ENCODE data around the gene EBF3.

EBF3 gene

DNA sequence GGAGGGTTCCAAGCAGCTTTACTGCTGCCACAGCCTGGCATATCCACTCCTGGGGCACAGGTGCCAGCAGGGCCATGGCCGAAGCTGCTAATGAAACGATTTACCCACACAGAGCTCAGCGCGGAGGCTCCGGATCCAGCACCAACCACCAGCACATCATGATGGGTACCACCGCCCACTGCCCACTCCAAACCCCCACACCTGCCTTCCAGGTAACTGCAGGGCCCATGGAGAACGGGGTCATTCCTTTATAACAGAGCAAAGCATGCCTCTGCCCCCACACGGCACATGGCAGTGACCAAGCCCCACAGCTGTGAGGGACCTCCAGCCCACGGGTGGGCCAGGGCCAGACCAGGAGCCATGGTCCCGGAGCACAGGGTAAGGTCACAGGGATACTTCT is 53.2 kb downstream of the EBF3 start:
- TF ChIP-seq, protein P1, sequence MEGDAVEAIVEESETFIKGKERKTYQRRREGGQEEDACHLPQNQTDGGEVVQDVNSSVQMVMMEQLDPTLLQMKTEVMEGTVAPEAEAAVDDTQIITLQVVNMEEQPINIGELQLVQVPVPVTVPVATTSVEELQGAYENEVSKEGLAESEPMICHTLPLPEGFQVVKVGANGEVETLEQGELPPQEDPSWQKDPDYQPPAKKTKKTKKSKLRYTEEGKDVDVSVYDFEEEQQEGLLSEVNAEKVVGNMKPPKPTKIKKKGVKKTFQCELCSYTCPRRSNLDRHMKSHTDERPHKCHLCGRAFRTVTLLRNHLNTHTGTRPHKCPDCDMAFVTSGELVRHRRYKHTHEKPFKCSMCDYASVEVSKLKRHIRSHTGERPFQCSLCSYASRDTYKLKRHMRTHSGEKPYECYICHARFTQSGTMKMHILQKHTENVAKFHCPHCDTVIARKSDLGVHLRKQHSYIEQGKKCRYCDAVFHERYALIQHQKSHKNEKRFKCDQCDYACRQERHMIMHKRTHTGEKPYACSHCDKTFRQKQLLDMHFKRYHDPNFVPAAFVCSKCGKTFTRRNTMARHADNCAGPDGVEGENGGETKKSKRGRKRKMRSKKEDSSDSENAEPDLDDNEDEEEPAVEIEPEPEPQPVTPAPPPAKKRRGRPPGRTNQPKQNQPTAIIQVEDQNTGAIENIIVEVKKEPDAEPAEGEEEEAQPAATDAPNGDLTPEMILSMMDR (IDR thresholded peaks at IDR 0.05; ENCODE audit: low read depth, low read length, missing control alignments), result no peak
- no peak for DNase-seq (ENCODE audit: extremely low read depth, low read depth)
- H3K4me3 ChIP-seq (replicated peaks; ENCODE audit: low read depth, low read length), result no peak overlapping the region

DNA sequence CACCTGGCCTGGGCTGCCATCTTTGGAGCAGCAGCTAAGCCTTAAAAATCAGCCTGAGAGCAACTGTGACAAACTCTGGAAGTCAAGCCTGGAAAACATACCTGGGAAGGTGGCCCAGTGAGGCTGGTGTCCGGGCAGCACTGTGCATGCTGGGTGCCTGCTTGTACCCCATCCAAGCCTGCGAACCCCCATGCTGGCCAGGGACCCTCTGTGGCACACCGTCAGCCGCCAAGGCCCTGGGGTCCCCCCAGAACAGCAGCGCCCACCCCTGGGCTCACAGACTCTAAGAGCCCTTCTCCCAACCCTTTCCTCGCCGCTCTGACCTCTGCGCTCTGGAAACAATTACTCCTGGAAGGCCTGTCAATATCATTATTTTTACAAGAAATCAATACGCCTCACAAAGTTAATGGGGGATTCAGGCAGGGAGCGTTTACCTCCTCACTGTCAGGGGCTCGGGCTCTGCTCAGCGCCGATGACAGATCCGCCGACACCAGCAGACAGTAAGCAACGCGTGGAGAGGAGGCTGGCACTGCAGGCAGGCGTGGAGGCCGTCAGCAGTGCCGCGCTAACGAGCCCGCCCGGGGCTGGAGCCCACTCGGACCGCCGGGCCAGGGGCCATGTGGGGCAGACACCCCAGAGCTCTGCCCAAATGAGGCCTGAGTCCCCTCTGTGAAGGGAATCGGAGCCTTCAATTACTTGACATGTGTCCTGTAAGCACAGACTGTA is 54.4 kb downstream of the EBF3 start:
- DNase-seq (ENCODE audit: extremely low read depth, low read depth), result no peak
- TF ChIP-seq, protein P1 (IDR thresholded peaks at IDR 0.05; ENCODE audit: low read depth, low read length, missing control alignments), result no peak
- H3K4me3 ChIP-seq (replicated peaks; ENCODE audit: low read depth, low read length), result no peak overlapping the region

DNA sequence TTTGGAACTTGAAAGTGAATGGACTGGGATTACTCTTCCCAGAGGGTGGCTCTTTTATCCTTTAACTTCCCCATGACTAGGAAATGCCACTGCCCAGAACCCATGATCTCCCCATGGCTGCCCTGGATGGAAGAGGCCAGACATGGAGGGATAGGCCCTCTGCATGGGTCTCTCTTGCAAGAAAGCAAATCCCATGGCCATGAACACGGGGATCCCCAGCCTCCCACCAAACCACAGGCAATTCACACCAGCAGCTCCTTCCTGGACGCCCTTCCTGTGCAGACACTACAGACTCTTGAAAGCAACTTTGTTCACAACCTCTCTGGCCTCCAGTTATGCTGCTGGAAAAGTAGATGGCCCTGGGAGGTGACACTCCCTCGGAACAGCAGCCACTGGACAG is 55.0 kb downstream of the EBF3 start:
- TF ChIP-seq, protein P1 (IDR thresholded peaks at IDR 0.05; ENCODE audit: low read depth, low read length, missing control alignments), result no peak
- DNase-seq (ENCODE audit: extremely low read depth, low read depth), result no peak
- no peak overlapping the region for H3K4me3 ChIP-seq (replicated peaks; ENCODE audit: low read depth, low read length)

DNA sequence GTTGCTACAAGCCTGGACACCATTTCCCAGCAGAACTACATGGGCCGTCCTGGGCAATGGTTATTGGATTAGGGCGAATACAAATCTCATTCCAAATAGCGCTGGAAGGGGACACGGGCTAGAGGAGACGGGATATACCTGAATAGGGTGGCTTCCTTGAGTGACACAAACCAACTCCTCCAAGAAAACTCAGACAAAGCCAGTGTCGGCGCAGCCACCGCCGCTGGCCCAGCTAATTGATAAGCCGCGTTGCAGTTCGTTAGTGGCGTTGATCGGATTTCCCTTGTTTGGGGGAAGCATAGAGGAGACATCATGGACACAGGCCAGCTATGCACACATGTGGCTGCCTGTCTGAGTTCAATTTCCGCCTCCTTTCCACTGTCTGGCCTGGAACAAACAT is 55.7 kb downstream of the EBF3 start:
- TF ChIP-seq, protein P1 (IDR thresholded peaks at IDR 0.05; ENCODE audit: low read depth, low read length, missing control alignments), result no peak
- H3K4me3 ChIP-seq (replicated peaks; ENCODE audit: low read depth, low read length), result no peak overlapping the region
- DNase-seq (ENCODE audit: extremely low read depth, low read depth), result no peak

DNA sequence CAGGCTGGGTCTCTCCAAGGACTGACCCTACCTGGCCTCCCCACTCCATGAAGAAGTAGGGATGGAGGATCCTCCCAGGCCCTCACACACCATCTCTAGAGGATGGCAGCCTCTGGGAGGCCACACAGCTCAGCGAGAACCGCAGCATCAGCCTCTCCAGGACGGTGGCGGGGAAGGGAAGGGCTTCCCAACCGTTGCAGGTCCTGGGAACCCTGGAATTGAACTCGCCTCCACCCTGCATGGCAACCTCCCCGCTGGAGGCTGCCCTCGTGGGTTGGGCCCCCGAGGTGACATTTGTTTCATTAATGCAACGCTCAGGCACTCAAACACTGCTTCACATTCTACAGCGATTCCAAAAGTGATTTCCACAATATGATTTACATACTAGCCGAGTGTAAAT is 58.5 kb downstream of the EBF3 start:
- DNase-seq (ENCODE audit: extremely low read depth, low read depth), result no peak
- TF ChIP-seq, protein P1 (IDR thresholded peaks at IDR 0.05; ENCODE audit: low read depth, low read length, missing control alignments), result no peak
- H3K4me3 ChIP-seq (replicated peaks; ENCODE audit: low read depth, low read length), result no peak overlapping the region

DNA sequence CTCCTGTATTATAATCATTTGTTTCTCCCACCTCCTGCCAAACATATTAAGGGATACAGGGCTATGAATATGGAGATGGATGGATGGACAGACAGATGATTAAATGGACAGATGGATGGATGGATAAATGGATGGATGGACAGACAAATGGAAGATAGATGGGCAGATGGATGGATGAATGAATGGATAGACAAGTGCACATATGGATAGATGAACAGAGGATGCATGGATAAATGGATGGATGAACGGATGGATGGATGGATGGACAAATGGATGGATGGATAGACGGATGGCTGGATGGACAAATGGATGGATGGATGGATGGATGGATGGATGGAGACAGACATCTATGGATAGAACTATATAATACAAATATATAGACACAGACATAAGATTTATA is 59.8 kb downstream of the EBF3 start:
- TF ChIP-seq, protein P1 (IDR thresholded peaks at IDR 0.05; ENCODE audit: low read depth, low read length, missing control alignments), result no peak
- H3K4me3 ChIP-seq (replicated peaks; ENCODE audit: low read depth, low read length), result no peak overlapping the region
- DNase-seq (ENCODE audit: extremely low read depth, low read depth), result no peak
